K562 (cell line): Measurements from ENCODE around the gene FOXM1. TPM values are rescaled to one million over a fixed set of nuclear protein-coding genes. Genes with fewer than 3 reads are reported as not detected.

ENCODE experiments used
- FOS ChIP-seq: IDR thresholded peaks from 3 replicates; pipeline ENCODE4 v1.6.1; 2011; ENCODE audit not compliant: insufficient read length; ENCODE audit errors: extremely low read depth
- KLF16 ChIP-seq: IDR thresholded peaks from 2 replicates; pipeline ENCODE4 v1.6.1; 2016; ENCODE audit warnings: antibody characterized with exemption
- MAZ ChIP-seq, 2 experiments: fragments of 450-650 bp in 1 of 2; sonication (generic) in 1 of 2; formaldehyde crosslinking; IDR thresholded peaks in 1 of 2; conservative IDR thresholded peaks in 1 of 2; 2 replicates each; pipeline versions ENCODE4 v1.4.0 to v1.5.0; 2020; ENCODE audit warnings: mild to moderate bottlenecking in 1 of 2, missing genetic modification reagents in 1 of 2
- NBN ChIP-seq: fragments of 450-650 bp; IDR thresholded peaks from 2 replicates; pipeline ENCODE4 v1.6.1; 2016; ENCODE audit warnings: low read depth, mild to moderate bottlenecking
- NR4A1 ChIP-seq, 2 experiments: fragments of 250-450 bp in 1 of 2; fragments of 450-650 bp in 1 of 2; sonication (Bioruptor Pico) in 1 of 2; IDR thresholded peaks; 2 replicates each; pipeline versions ENCODE4 v1.4.0 to v1.6.1; 2016 to 2020; ENCODE audit warnings: mild to moderate bottlenecking in 2 of 2, missing compliant biosample characterization in 1 of 2, missing genetic modification characterization in 1 of 2, moderate library complexity in 1 of 2
- POLR2G ChIP-seq: fragments of 200-400 bp; formaldehyde crosslinking; IDR thresholded peaks from 2 replicates; pipeline ENCODE4 v1.6.1; 2017; ENCODE audit warnings: low read depth, mild to moderate bottlenecking, antibody characterized with exemption, low read length, moderate library complexity
- SAP30 ChIP-seq: fragments of 200-600 bp; sonication (generic); IDR thresholded peaks from 2 replicates; pipeline ENCODE4 v1.6.1; 2012; ENCODE audit warnings: borderline replicate concordance, low read depth, mild to moderate bottlenecking, moderate library complexity, low read length, control low read depth, inconsistent platforms; ENCODE audit not compliant: insufficient read depth, poor library complexity, severe bottlenecking
- SIX5 ChIP-seq, 2 experiments: IDR thresholded peaks; 2 replicates each; pipeline ENCODE4 v1.6.1; 2011; ENCODE audit warnings: low read length in 2 of 2, borderline replicate concordance in 1 of 2, low read depth in 1 of 2, mild to moderate bottlenecking in 1 of 2, moderate library complexity in 1 of 2; ENCODE audit not compliant: insufficient read depth in 1 of 2
- SP1 ChIP-seq: sonication (generic); formaldehyde crosslinking; IDR thresholded peaks from 2 replicates; pipeline ENCODE4 v1.8.1; 2022; ENCODE audit warnings: mild to moderate bottlenecking, missing genetic modification reagents
- ZNF57 ChIP-seq: fragments of 450-650 bp; formaldehyde crosslinking; IDR thresholded peaks from 2 replicates; pipeline ENCODE4 v1.4.0; 2020; ENCODE audit warnings: mild to moderate bottlenecking, moderate library complexity
- polyA plus RNA-seq, 8 experiments: library from polyadenylated mRNA; depleted of rRNA in 4 of 8; stranded (reverse) in 5 of 8; unstranded in 3 of 8; fragments of >200 nt; fragmentation: Nextera tagmentation in 2 of 8; fragmentation: Illumina TruSeq in 1 of 8; extraction: Ambion mirVana in 2 of 8; extraction: Trizol in 1 of 8; gene quantifications; 2 replicates each; pipeline versions ENCODE4 v1.2.1 to v1.2.3, GENCODE V29; 2011 to 2014; ENCODE audit warnings: inconsistent platforms in 1 of 8, missing spikeins in 1 of 8
- total RNA-seq, 7 experiments: library from RNA; depleted of rRNA in 6 of 7; stranded (reverse); fragments of >200 nt in 6 of 7; fragmentation: Illumina TruSeq in 2 of 7; extraction: Trizol in 2 of 7; gene quantifications; 2 replicates each; pipeline versions ENCODE4 v1.2.1 to v1.2.3, GENCODE V29; 2011 to 2021; ENCODE audit warnings: low replicate concordance in 1 of 7

Gene FOXM1
- total and polyA plus RNA-seq, 9 of the 15 experiments (the other 6 are each of a cell fraction or from before 2014, with no cell fraction given), result 8.9 to 46.9 (median 17.2) TPM

DNA sequence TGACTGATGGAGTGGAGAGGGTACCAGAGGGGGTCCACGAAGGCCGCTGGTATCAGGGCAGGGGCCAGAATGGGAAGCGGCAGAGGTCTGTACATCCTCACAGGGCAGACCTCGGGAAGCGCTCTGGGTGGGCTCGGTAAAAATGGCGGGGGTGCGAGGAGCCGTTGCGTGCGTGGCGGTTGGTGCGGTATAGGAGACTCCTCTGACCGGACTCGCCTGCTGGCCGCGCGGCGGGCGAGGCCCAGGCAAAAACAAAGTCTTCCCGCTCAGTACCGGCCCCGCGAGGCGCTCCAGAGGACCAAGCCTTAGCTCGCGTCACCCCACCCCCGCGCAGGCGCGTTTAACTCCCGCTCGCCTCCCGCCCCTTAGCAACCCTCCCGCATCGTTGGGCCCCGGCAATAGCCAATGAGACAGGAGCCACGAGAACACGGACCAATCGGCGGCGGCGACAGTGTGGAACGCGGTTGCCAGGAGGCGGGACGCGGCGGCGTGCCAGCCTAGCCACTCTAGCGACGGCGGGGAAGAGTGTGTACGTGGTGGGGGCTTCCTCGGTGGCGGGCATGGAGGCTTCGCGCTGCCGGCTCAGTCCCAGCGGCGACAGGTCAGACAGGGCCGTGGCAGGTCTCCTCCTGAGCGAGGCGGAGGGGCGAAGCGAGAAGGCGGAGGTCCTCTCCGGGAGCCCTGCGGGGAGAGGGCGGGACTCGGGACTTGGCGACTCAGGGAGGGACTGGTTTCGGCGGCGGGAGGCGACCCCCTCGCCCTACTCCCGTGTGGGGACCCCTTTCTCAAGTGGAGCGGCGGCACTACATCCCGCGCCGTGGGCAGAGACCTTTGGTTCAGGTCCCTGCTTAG is 13.6 kb upstream of the FOXM1 start, which contains the start of gene TULP3 (continued):
- TF ChIP-seq KLF16 (no peak), SIX5 (IDR thresholded peaks at IDR 0.05; ENCODE audit: borderline replicate concordance in 1 of 2, insufficient read depth in 1 of 2, low read depth in 1 of 2, low read length in 2 of 2) (no peak), NR4A1 (CRISPR knock-in tag; IDR thresholded peaks at IDR 0.05) (no peak), NR4A1 (tag; IDR thresholded peaks at IDR 0.05) (no peak), ZNF57 (CRISPR knock-in tag) (no peak), FOS (peak; percentile 89), MAZ (CRISPR knock-in tag; conservative IDR thresholded peaks at IDR 0.05 in 1 of 2, IDR thresholded peaks at IDR 0.05 in 1 of 2) (peak in 1 of 2 experiments; percentile 66; a peak in 2 of 4 replicates), NBN (no peak), SP1 (CRISPR knock-in tag) (no peak), SAP30 (no peak), POLR2G (peak; percentile 88)
